ENCODE data around the gene RYR2.

RYR2 gene

DNA sequence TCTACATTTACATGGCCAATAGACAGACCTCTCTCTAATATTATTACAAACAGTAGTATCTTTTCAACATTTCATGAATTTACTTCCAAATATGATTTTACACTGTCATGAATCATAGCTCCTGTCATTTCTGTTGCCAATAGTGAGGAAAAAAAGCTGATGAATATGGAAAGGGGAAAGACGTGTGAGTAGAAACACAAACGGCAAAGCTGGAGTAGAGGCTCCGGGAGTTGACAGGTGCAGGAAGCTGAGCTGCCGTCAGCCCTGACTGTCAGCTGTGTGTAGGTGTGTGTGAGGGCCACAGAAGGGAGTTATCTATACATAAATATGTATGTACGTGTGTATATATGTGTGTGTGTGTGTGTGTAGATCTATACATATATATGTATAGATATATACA lies 431.9 kb downstream of the RYR2 start:
- no peak for DNase-seq

DNA sequence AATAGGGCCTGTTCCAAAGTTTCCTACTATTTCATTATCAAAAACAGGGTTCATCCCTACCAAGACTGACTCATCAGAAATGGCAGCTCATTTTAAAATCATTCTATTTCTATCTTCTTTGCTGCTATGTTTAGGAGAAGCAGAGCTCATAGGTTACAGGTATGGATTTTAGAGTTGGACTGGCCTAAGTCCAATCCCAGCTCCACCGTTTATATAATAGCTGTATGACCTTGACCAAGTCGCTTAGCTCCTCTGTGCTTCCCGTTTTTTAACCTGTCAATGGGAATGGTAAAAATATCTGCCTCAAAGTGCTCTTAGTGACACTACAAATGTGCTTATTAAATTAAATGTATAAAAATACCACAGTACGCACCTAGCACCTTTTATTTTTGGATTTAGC lies 436.1 kb downstream of the RYR2 start:
- no peak for DNase-seq

DNA sequence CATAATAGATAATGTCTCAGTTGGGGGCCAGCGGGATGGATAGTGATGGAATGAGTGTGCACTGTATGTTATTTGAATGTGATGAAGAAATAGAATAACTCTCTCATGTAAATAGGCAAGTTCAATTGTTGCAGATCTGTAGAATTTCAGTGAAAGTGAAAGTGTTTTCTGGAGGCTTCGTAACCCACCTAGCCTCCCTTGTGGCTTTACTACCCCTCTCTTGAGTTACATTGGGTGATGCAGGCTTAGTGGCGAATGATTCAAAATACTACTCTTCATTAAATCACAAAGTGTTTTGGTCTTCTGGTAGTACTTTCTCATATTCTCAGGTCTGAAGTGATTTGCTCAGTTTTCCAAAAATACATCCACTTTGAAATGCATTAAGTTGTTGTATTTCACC lies 436.9 kb downstream of the RYR2 start:
- DNase-seq = no peak

DNA sequence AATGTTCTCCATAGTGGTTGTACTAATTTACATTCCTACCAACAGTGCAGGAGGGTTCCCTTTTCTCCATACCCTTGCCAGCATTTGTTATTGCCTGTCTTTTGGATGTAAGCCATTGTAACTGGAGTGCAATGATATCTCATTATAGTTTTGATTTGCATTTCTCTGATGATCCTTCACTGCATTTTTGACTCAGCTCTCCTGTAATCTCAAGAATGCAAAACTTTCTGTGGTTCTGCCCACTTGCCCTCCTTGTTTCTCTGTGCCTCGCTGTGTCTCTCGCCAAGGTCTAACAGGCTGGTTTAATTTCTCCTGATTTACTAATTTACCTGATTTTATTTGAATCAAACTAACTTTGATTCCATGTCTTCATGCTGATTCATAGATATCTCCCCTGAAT lies 440.8 kb downstream of the RYR2 start:
- no peak for DNase-seq

DNA sequence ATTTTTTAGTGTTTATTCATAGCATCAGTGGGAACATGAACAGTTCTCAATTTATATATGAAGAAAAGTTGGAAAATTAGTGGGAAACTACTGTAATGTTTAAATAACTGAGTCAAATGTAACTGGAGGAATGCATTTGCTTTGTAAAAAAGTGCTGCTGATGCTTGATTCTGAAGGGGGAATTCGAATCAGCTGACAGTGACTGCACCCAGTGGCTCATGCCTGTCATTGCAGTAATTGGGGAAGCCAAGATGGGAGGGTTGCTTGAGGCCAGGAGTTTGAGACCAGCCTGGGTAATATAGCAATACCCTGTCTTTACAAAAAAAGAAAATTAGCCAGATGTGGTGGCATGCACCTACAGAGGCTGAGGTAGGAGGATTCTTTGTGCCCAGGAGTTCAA lies 450.4 kb downstream of the RYR2 start:
- DNase-seq = no peak

DNA sequence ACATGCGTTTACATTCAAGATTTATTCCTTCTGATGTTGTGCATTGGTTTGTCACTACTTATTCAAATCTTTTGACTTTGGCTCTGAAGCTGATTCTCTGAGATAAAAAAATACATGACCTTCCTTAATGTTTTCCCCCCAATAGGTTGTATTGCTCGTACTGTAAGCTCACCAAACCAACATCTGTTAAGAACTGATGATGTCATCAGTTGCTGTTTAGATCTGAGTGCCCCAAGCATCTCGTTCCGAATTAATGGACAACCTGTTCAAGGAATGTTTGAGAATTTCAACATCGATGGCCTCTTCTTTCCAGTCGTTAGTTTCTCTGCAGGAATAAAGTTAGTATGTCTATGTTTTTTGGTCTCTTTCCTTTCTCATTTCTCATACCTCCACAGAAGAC lies 458.6 kb downstream of the RYR2 start:
- no peak for DNase-seq

DNA sequence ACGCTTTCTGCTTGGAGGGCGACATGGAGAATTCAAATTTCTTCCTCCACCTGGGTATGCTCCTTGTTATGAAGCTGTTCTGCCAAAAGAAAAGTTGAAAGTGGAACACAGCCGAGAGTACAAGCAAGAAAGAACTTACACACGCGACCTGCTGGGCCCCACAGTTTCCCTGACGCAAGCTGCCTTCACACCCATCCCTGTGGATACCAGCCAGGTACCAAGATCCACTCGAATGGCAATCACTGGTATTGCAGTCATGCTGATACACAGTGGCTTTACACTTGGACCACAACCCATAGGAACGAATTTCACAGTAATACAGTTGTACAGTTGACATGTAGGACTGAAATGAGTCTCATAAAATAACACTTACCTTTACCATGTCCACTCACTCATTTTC lies 461.3 kb downstream of the RYR2 start:
- DNase-seq = no peak

DNA sequence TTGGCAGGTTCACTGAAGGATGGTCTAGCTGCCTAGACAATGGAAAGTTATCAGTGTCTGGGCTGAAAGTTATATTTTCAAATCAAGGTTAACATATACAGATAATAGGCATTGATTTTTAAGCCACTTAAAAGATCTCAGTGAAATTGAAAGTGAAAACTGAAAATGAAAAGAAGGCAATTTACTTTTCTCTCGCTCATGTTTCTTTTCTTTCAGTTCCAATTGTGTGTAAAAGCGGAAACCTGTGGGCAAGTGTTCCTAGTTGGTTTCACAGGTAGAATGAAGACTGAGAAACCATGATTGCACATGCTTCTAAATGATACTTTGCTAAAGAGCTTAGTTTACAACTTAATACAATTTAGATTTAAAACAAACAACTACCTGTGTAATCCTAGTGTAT lies 465.0 kb downstream of the RYR2 start:
- DNase-seq = no peak

DNA sequence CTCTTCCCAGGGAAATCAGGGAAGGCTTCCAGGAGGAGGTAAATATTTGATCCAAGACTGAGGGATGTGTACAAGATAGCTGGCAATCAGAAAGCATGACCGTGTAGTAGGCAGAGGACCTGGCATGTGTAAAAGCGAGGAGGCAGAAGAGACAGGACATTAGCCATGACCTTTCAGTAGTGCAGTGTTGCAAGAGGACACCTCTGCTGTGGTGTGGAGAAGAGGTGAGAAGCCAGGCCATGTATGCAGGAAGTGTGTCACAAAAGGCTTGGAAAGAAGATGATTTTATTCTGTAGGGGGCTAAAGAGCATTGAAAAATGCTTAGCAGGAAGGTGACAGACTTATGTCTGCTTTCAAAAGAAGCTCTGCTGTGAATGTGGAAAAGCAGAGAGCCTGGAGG lies 467.8 kb downstream of the RYR2 start:
- DNase-seq = no peak

DNA sequence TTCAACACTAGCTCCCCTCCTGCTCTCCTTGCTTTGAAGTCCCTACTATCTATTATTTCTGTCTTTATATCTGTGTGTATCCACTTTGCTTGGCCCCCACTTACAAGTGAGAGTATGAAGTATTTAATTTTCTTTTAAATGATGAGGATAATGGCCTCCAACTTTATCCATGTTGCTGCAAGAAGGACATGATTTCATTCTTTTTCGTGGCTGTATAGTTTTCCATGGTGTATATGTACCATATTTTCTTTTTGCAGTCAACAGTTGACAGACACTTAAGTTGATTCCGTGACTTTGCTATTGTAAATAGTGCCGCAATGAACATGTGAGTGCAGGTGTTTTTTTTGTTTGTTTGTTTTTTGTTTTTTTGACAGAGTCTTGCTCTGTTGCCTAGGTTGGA lies 483.1 kb downstream of the RYR2 start:
- no peak for DNase-seq

DNA sequence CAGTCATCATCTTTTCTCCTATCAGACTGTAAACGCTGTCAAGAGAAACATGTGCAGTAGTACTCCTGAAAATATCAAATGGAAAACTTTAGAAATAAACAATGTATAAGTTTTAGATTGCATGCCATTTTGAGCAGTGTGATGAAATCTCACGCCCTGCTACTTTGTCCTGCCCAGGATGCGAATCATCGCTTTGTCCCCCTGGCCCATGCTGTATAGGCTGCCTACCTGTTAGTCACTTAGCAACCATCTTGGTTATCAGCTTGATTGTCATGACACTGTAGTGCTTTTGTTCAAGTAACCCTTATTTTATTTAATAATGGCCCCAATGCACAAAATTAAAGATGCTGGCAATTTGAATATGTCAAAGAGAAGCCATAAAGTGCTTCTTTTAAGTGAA lies 485.8 kb downstream of the RYR2 start:
- DNase-seq = no peak

DNA sequence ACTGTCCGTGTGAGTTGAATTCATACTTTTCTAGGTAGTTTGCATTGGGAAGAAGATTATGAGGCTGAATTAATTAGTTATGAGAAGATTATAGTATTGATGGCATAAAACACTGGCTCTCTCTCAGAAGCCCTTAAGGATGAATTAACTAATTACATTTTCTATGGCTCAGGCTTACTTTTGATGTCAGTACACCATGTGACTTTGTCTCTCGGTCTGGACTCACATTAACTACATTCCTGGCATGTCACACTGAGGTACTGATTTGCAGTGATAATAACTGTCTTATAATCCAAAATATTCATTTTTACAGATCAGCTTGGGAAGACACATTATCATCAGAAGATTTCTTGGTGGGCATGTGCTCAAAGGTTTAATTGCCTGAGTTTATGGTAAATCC lies 486.6 kb downstream of the RYR2 start:
- DNase-seq = no peak

DNA sequence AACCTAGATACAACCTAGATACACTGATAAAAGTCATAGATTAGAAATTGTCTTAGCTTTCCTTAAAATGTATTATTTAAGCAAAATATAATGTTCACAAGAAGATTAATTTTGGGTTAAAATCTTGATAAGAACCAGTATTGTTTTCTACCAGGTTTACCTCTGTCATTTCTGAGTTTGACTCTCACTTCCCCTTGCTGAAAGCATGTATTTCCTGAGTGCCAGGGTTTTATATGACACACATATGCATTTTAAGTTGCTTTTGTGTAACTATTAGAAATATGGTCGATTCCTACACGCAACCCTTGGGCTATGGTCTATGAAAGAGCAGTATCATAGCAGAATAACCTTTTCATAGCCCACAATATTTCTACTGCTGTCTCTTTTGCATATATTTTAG lies 497.1 kb downstream of the RYR2 start:
- DNase-seq = no peak

DNA sequence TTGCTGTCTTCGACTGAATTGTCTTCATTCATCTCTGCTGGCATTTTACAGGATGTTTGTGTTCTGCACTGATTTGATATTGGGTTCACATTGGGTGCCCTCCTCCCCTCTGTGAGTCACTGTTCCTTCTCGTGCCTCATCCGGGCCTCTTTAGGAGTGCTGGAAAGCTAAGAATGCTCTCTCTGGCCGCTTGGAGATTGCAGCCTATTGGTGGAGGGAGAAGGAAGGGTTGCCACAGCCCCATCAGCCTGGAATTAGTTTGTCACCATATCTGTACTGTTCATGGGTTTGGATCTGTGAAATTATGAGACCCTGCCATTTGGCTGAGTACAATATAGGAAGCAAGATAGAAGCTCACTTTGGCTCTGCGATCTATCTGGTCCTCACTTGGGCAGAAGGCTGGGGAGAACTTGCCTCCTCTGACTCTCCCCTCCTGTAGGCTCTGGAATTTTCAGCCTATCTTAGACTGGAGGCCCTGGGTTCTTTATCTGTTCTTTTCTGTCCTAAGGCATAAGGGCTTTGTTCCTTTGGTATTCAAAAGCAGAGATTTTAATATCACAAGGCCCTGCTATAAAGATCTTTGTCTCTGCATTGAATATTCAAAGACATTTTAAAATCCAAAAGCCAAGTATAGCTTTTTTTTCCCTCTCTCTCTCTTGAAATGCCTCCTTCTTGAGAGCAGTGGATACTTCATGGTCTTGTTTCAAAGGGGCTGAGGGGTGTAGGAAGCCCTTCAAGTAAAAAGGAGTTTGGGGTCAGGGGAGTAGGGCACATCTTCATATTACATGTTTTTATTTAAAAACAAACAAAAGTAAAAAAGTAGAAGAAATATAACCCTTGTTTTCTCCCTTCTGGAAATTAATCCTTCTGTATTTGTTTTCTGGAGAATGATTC lies 500.8 kb downstream of the RYR2 start:
- DNase-seq = no peak

DNA sequence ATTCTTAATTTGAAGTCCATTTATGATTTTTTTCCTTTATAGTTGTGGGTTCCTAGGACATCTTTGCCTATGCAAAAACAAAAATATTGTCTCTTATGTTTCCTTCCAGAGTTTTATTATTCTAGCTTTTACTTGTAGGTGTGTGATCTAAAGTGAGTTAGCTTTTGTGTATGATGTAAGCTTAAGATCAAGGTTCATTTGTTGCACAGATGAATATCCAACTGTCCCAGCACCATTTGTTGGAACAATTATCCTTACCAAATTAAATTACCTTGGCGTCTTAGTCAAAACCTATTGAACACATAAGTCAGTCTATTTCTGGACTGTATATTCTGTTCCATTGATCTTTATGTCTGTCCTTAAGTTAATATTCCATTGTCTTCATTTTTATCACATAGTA lies 511.1 kb downstream of the RYR2 start:
- no peak for DNase-seq

DNA sequence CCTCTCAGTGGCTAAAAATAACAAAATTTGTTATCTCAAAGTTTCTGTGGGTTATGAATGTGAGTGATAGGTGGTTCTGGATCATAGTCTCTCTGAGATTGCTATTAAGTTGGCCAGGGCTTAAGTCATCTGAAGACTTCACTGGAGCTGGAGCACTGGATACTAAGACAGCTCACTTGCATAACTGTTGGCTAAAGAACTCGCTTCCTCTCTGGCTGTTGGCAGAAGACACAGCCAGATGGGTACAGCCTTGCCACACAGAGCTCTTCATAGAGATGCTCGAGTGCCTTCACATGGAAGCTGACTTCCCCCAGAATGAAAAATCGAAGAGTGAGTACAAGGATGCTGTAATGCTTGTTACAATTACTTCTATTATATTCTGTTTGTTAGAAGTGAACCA lies 514.9 kb downstream of the RYR2 start:
- DNase-seq = no peak

DNA sequence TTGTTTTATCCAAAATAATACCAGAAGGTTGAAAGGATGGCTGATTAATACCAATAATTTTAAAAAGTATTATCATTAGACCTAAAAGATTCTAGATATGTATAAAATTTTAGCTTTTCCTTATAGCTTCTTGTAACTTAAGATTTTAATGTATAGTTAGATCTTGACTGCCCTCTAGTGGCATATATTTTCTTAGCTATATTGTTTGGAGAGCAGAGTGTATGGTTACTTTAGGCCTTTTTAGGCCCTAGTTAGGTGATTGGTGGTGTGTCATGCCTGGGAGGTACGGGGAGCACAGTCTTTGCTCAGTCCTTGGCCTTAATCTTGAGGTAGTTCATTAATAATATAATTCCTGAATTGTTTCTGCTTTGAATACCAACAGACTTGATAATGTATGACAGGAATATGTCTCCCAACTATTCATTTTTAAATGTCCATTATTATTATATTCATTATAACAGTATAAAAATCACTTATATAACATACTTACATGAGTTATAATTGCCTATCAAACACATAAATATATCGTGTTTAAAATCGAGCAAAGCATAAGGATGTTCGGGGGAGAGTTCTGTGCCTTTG lies 520.3 kb downstream of the RYR2 start:
- no peak for DNase-seq

DNA sequence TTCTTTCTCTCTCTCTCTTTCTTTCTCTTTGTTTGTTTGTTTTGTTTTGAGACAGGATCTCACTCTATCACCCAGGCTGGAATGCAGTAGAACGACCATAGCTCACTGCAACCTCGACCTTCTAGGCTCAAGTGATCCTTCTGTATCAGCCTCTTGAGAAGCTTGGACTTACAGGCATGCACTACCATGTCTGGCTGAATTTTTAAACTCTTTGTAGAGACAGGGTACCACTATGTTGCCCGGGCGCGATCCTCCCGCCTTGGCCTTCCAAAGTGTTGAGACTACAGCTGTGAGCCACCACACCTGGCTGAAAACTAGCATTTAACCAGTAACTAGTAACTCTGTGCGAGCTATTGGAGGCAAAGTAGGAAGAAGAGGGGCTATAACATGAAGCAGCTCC lies 523.3 kb downstream of the RYR2 start:
- no peak for DNase-seq

DNA sequence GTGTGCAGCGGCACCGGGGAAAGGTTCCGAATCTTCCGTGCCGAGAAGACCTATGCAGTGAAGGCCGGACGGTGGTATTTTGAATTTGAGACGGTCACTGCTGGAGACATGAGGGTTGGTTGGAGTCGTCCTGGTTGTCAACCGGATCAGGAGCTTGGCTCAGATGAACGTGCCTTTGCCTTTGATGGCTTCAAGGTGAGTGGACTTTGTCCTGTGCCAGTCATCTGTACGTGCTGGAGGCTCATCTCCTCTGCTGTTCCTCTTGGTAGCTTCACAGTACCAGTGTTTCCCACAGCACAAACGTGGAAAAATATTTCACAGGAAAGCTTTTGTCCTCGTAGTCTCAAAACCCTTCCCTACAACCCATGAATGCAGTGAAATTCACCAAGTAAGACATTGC lies 524.6 kb downstream of the RYR2 start:
- no peak for DNase-seq

DNA sequence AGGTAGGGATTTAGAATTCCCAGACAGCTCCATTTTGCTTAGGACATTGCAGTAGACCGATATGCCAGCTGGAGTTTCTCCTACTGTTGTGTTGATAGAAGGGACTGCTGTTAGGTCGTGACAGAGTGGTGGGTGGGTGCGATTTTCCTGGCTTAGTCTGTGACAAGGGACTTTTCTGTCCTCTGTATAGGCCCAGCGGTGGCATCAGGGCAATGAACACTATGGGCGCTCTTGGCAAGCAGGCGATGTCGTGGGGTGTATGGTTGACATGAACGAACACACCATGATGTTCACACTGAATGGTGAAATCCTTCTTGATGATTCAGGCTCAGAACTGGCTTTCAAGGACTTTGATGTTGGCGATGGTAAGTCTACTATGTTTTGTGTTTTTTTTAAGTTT lies 527.0 kb downstream of the RYR2 start:
- no peak for DNase-seq

DNA sequence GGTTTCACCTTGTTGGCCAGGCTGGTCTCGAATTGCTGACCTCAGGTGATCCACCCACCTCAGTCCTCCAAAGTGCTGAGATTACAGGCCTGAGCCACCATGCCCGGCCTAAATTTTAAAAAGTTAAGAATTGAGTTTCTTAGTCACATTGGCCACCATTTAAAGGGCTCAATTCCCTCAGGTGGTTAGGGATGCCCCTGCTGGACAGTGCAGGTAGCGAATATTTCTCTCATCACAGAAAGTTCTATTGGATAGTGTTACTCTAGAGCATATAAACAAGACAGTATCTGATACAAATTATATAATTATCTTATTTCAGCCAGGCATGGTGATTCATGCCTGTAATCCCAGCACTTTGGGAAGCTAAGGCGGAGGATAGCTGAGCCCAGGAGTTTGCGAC lies 528.5 kb downstream of the RYR2 start:
- DNase-seq = no peak

DNA sequence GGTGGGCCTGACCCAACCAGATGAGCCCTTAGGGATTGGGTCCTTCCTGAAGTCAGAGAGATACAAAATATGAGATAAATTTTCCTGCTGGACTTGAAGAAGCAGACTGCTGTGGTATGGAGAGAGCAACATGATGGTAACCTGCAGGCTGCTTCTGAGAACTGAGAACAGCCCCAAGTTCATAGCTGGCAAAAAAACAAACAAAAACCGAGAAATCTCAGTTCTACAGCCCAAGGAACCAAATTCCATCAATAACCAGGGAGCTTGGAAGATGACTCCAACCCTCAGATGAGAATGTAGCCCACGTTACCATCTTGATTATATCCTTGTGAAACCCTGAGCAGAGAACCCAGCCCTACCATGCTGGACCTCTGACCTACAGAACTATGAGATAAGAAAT lies 532.6 kb downstream of the RYR2 start:
- no peak for DNase-seq

DNA sequence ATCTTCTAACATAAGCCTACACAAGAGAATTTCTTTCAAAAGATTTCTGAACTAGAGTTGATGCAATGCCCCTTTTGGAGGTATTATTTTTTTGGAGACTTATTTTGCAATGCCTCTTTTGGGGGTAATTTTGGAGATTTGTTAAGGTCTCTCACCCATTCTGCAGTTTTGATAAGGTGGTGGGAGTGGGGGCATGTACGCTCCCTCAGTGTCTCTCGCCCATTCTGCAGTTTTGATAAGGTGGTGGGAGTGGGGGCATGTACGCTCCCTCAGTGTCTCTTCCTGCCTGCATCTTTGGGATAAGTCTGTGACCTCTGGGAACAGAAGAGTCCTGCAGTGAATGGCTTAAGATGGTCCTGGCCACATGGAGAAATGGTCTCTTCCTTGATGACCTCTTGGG lies 536.6 kb downstream of the RYR2 start:
- DNase-seq = no peak

DNA sequence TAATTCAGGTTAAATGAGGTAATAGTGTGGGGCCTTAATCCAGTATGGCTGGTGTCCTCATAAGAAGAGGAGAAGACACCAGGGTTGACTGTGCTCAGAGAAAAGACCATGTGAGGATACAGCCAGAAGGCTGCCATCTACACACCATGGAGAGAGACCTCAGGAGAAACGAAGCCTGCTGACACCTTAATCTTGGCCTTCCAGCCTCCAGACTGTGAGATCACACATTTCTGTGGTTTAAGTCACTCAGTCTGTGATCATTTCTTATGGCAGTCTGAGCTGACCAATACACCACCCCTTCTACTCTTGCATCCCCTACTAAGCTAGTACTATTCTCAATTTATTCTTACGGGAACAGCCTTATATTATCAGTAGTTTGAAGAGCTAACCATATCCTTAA lies 538.7 kb downstream of the RYR2 start:
- DNase-seq = no peak

DNA sequence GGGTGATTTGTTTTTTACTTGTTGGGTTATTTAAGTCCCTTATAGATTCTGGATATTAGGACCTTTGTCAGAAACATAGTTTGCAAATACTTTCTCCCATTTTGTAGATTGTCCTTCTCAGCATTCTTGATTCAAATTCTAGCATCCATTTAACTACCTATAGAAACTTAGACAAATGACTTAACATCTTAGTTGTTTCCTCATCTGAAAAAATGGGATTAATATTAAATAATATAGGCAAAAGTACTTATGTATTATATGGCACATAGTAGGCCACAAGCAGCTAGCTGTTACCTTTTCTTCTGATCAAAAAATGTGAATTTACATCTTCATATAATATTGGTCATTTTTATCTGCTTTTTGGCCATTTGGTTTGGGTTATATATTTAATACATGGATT lies 541.3 kb downstream of the RYR2 start:
- no peak for DNase-seq

Measured in T1000 (cell line).